ENCODE data around the gene B2M. TPM values are rescaled to one million over a fixed set of nuclear protein-coding genes. Genes with fewer than 3 reads are reported as not detected.

The B2M gene
- total RNA-seq = 1,000 to 10,000 TPM; 4,476 to 4,587 TPM

DNA sequence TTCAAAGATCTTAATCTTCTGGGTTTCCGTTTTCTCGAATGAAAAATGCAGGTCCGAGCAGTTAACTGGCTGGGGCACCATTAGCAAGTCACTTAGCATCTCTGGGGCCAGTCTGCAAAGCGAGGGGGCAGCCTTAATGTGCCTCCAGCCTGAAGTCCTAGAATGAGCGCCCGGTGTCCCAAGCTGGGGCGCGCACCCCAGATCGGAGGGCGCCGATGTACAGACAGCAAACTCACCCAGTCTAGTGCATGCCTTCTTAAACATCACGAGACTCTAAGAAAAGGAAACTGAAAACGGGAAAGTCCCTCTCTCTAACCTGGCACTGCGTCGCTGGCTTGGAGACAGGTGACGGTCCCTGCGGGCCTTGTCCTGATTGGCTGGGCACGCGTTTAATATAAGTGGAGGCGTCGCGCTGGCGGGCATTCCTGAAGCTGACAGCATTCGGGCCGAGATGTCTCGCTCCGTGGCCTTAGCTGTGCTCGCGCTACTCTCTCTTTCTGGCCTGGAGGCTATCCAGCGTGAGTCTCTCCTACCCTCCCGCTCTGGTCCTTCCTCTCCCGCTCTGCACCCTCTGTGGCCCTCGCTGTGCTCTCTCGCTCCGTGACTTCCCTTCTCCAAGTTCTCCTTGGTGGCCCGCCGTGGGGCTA is at the start of gene B2M, which contains the start of gene PATL2:
B2M (plus strand) TSS at position 422 of the 647 bp plus-strand sequence; CDS start at position 452, 30 bp downstream.
PATL2 (minus strand) TSS at position 228 of the 647 bp plus-strand sequence. CDS start 34,833 bp downstream, outside the sequence.
- DNase-seq (peak; percentile 94), ATAC-seq (peak; percentile 83)
- intact Hi-C loops (cut with micrococcal nuclease) = loop anchor here (1.0 to 5.0 kb wide), 3 partner anchors 17 to 48 kb away; partner anchors contain the start of gene SPG11
- peak within 1 kb of the TSS; percentile 94 for H3K4me3 Mint-ChIP-seq
- H3K9me3 Mint-ChIP-seq = no peaks in the 10 kb centered on the region
- ChIA-PET POLR2A (interaction anchor here (0.6 to 37.9 kb wide), 14 partner anchors 14 to 312 kb away, joined by 3 to 1862 read pairs (median 5); partner anchors contain the start of genes CTDSPL2, SORD, SPG11 and TRIM69), CTCF (interaction anchor here (0.6 to 16.8 kb wide), 10 partner anchors 15 to 72 kb away, joined by 3 to 333 read pairs (median 3); partner anchors contain the start of genes SPG11 and TRIM69)
- H3K27me3 Mint-ChIP-seq = no peaks in the 10 kb centered on the region
- TF ChIP-seq, protein P1, sequence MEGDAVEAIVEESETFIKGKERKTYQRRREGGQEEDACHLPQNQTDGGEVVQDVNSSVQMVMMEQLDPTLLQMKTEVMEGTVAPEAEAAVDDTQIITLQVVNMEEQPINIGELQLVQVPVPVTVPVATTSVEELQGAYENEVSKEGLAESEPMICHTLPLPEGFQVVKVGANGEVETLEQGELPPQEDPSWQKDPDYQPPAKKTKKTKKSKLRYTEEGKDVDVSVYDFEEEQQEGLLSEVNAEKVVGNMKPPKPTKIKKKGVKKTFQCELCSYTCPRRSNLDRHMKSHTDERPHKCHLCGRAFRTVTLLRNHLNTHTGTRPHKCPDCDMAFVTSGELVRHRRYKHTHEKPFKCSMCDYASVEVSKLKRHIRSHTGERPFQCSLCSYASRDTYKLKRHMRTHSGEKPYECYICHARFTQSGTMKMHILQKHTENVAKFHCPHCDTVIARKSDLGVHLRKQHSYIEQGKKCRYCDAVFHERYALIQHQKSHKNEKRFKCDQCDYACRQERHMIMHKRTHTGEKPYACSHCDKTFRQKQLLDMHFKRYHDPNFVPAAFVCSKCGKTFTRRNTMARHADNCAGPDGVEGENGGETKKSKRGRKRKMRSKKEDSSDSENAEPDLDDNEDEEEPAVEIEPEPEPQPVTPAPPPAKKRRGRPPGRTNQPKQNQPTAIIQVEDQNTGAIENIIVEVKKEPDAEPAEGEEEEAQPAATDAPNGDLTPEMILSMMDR (IDR thresholded peaks at IDR 0.05) = no peak
- peaks cover 37% of the 10 kb centered on the region for H3K4me1 Mint-ChIP-seq (ENCODE audit: low read depth)
- H3K27ac Mint-ChIP-seq = peak within 1 kb of the TSS; percentile 100
- peaks cover 74% of the 10 kb centered on the region for H3K36me3 Mint-ChIP-seq (ENCODE audit: low read depth)

DNA sequence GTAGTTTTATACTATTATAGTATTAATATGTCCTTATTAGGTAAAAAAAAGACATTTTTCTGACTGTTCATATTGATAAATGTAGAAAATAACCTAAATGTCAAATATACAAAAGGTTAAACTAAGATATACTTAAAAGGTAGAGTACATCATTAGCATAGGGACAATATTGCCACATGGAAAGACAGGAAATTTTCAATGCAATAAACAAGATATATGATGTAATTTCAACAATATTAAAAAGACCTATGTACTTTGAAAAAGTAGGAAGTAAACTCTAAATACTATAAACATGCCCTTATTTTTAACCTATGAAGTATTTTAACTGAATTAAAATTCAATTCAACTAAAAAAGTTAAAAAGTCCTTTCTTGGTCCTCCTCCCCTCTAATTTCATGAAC is 49.7 kb upstream of the B2M start:
- Mint-ChIP-seq H3K4me3 (peak overlapping the region; percentile 93), H3K4me1 (ENCODE audit: low read depth) (peaks cover 48% of the 10 kb centered on the region), H3K9me3 (no peaks in the 10 kb centered on the region), H3K27ac (peak overlapping the region; percentile 72), H3K36me3 (ENCODE audit: low read depth) (peaks cover 28% of the 10 kb centered on the region), H3K27me3 (no peaks in the 10 kb centered on the region)
- intact Hi-C loops (cut with micrococcal nuclease) = loop anchor here (5.0 kb wide), 1 partner anchor 84 kb away; no protein-coding TSS in a partner anchor
- POLR2A ChIA-PET = interaction anchor here (1.7 to 39.8 kb wide), 5 partner anchors 16 to 82 kb away, joined by 3 to 1862 read pairs (median 9); partner anchors contain the start of genes B2M, PATL2 and TRIM69
- TF ChIP-seq, protein P1 (IDR thresholded peaks at IDR 0.05) = no peak
- CTCF ChIA-PET = interaction anchor here (1.4 to 9.3 kb wide), 6 partner anchors 51 to 77 kb away, joined by 5 to 197 read pairs (median 44); partner anchors contain the start of genes B2M, PATL2 and TRIM69
- DNase-seq = no peak
- ATAC-seq = no peak

DNA sequence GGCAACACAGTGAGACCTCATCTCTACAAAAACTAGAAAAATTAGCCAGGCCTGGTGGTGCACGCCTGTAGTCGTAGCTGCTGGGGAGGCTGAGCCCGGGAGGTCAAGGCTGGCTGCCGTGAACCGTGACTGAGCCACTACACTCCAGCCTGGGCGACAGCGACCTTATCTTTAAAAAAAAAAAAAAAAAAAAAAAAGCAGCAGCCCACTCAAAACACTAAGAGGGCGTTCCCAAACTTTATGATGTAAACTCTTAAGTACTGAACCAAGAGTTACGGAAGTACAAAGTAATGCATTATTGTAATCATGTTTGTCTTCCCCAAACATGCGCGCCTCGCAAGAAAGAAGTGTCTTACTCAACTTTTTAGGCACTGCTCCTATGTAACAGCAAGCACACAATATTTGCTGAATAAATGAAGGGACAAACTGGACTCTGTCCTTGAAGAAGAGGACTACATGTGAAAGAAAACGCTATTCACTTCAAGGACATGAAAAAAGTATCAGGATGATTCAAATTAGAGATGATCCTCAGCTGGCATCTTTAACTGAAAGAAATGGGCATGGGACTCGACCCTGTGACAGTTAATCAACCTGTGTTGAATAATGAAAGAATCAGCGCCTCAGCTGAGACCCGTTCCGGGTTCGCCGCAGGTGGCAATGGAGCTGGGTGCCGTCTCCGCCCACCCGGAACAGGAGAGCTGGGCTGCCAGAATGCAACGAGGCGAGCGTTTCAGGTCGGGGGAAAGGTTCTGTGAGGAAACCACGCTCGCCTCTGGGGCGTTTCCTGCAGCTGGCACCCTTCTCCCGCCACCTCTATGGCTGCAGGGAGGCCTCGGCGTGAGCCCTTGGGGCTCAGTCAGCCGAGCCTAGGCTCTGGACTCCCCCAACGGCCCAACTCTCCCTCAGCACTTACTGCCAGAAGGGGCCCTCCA is 48.6 kb upstream of the B2M start:
- no peaks in the 10 kb centered on the region for H3K9me3 Mint-ChIP-seq
- ChIA-PET CTCF (interaction anchor here (1.0 to 9.3 kb wide), 26 partner anchors 10 to 126 kb away, joined by 3 to 197 read pairs (median 6); partner anchors contain the start of genes B2M, PATL2 and TRIM69), POLR2A (interaction anchor here (0.6 to 39.8 kb wide), 28 partner anchors 9 to 130 kb away, joined by 3 to 1862 read pairs (median 5); partner anchors contain the start of genes B2M, PATL2 and TRIM69)
- ATAC-seq = peak; percentile 55
- TF ChIP-seq, protein P1 (IDR thresholded peaks at IDR 0.05) = no peak
- peaks cover 50% of the 10 kb centered on the region for H3K4me1 Mint-ChIP-seq (ENCODE audit: low read depth)
- peak overlapping the region; percentile 97 for H3K27ac Mint-ChIP-seq
- H3K4me3 Mint-ChIP-seq = peak overlapping the region; percentile 93
- intact Hi-C loops (cut with micrococcal nuclease) = loop anchor here (1.0 to 5.0 kb wide), 2 partner anchors 49 to 85 kb away; partner anchors contain the start of genes B2M and PATL2
- DNase-seq = peak; percentile 91
- H3K27me3 Mint-ChIP-seq = no peaks in the 10 kb centered on the region
- peaks cover 21% of the 10 kb centered on the region for H3K36me3 Mint-ChIP-seq (ENCODE audit: low read depth)

DNA sequence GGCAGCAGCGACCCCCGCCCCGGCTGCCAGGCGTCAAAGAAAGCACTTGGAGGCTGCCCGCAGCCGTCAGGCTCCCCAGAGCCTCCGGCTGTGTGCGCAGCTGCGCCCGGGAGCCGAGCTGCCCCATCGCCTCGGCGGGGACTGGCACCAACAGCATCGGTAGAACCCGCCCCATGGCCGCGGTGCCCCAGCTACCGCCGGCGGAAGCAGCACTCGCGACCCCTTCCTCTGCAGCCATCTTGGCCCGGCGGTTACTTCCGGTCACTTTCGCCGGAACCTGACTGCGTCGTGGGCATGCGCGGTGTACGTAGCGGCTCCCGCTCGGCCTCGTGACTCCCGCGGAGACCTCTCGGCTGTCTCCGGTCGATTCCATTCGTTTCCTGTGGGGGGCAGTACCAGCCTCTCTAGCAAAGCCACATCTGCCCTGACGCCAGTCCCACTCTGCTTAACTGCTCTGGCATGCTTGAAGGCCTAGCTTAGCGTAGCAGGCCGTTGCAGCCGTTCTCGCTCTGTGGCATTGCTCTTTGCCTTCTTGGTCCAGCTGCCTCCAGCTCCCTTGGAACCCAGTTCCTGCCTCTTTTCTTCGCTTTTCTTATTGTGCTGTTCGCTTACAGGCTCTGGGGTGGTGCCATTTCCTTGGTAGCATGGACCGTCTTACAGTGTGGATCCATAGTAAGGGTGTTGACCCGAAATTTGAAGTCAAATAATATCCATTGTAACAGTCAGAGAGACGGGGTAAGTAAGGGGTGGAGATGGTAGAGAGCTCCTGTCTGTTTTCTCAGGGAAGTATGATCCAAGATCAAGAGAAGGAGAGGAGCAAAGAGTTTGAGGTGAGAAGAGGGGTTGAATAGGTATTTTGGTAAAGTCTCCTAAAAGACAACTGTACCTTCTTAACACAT is 47.7 kb upstream of the B2M start, which contains the start of gene SPG11:
SPG11 (minus strand) TSS at position 253 of the 899 bp plus-strand sequence; CDS start at position 238, 15 bp downstream.
- POLR2A ChIA-PET = interaction anchor here (0.6 to 39.8 kb wide), 29 partner anchors 10 to 130 kb away, joined by 3 to 1862 read pairs (median 5); partner anchors contain the start of genes B2M, PATL2 and TRIM69
- Mint-ChIP-seq H3K27me3 (no peaks in the 10 kb centered on the region), H3K4me3 (peak within 1 kb of the TSS; percentile 93), H3K4me1 (ENCODE audit: low read depth) (peaks cover 59% of the 10 kb centered on the region), H3K27ac (peak within 1 kb of the TSS; percentile 97), H3K36me3 (ENCODE audit: low read depth) (peaks cover 19% of the 10 kb centered on the region), H3K9me3 (no peaks in the 10 kb centered on the region)
- ATAC-seq (peak; percentile 89), DNase-seq (peak; percentile 99)
- TF ChIP-seq, protein P1 (IDR thresholded peaks at IDR 0.05) = peak; percentile 86
- CTCF ChIA-PET = interaction anchor here (0.7 to 9.3 kb wide), 27 partner anchors 10 to 125 kb away, joined by 3 to 197 read pairs (median 6); partner anchors contain the start of genes B2M, PATL2 and TRIM69
- intact Hi-C loops (cut with micrococcal nuclease) = loop anchor here (1.0 to 5.0 kb wide), 2 partner anchors 48 to 86 kb away; partner anchors contain the start of genes B2M and PATL2
